SK-N-MC (cell line): ENCODE measurements around the gene FAM89B.
A peak's percentile ranks its signal among the peaks of the same experiment; 100 is the strongest.

ENCODE experiments used
- DNase-seq: peaks from one replicate; pipeline ENCODE4 v3.0.0-alpha.2; 2011; ENCODE audit warnings: low read depth, low spot score
- H3K27ac ChIP-seq: fragments of 200-600 bp; sonication (generic); 2 replicates; pipeline ENCODE4 v1.5.1; 2016; ENCODE audit warnings: mixed run types
- H3K36me3 ChIP-seq: fragments of 200-600 bp; sonication (generic); 2 replicates; pipeline ENCODE4 v1.6.1; 2017; ENCODE audit warnings: antibody characterized with exemption, low read length, mixed read lengths; ENCODE audit not compliant: insufficient read depth
- H3K4me3 ChIP-seq: fragments of 200-600 bp; sonication (generic); 2 replicates; pipeline ENCODE4 v1.5.1; 2016
- H3K9ac ChIP-seq: fragments of 200-600 bp; sonication (generic); 2 replicates; pipeline ENCODE4 v1.8.0; 2017; ENCODE audit warnings: mixed run types, mixed read lengths; ENCODE audit not compliant: insufficient read length
- H3K9me3 ChIP-seq: fragments of 200-600 bp; sonication (generic); 2 replicates; pipeline ENCODE4 v1.6.1; 2017; ENCODE audit warnings: low read depth, mild to moderate bottlenecking, antibody characterized with exemption, low read length, moderate library complexity, mixed read lengths
- EZH2 ChIP-seq: fragments of 200-600 bp; sonication (generic); IDR thresholded peaks from one replicate; pipeline ENCODE4 v1.6.1; 2017; ENCODE audit warnings: antibody characterized with exemption
- FOXP2 ChIP-seq: optimal IDR thresholded peaks from 2 replicates; pipeline ENCODE3; 2011; ENCODE audit warnings: mild to moderate bottlenecking, moderate library complexity; ENCODE audit not compliant: insufficient read depth; ENCODE audit errors: extremely low read length, control extremely low read depth
- POLR2AphosphoS5 ChIP-seq: IDR thresholded peaks from 2 replicates; pipeline ENCODE4 v1.6.1; 2012; ENCODE audit warnings: mild to moderate bottlenecking, low read depth, low read length, borderline replicate concordance

Gene FAM89B

GRCh38 chr11:65573391-65574079, 1.2 kb downstream of the FAM89B start:
- TF ChIP-seq FOXP2 = no peak
- no peak for TF ChIP-seq EZH2
- no peak for TF ChIP-seq POLR2AphosphoS5
- H3K9ac ChIP-seq = peak overlapping the region; percentile 78
- DNase-seq = no peak
- peaks cover 3% of the 10 kb centered on the region; the same call in 1 of the 2 replicates for H3K36me3 ChIP-seq
- peak overlapping the region; percentile 50; the same call in 1 of the 2 replicates for H3K27ac ChIP-seq
- no peaks in the 10 kb centered on the region for H3K9me3 ChIP-seq
- H3K4me3 ChIP-seq = peak overlapping the region; percentile 98

- H3K9ac ChIP-seq = peak overlapping the region; percentile 47
- peak overlapping the region; percentile 98 for H3K4me3 ChIP-seq
- no peak for DNase-seq
- peak overlapping the region; percentile 50; the same call in 1 of the 2 replicates for H3K27ac ChIP-seq
- H3K9me3 ChIP-seq = no peaks in the 10 kb centered on the region
- TF ChIP-seq EZH2 (no peak), FOXP2 (no peak), POLR2AphosphoS5 (peak; percentile 25; the same call in 1 of the 2 replicates)
- H3K36me3 ChIP-seq = no peaks in the 10 kb centered on the region
Measured at GRCh38 chr11:65574109-65574810, 1.9 kb downstream of the FAM89B start.

DNA sequence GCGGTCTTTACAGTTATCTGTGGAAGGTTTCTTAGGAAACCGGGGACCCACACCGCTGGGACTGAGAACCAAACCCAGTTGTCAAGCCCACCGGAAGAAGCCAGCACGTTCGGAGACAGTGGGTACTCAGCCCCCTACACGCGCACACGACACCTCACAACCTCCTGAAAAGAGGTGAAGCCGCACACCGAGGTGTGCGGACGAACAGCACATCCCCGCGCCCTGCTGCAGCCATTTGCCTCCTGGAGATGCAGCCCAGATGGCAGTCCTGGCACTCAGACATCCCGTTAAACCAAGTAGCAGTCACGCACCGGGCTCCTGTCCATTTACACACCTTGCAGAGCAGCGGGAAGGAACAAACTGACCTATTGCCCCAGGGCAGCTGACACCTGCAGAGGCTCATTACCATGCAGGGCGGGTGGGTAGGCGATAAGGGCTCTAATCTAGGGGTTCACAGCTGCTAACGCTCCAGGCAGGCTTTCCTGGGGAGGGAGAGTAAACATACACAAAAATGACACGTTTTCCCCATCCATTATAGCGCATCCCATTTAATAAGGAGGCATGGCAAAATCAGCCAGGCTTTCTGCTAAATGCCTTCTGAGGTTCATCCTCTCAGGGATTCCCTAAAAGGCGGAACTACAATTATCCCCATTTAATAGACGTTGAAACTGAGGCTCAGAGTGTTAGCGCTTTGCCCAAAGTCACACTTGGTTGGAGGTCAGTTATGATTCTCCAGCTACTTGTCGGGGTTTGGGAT, 2.7 kb downstream of the FAM89B start:
- H3K36me3 ChIP-seq = no peaks in the 10 kb centered on the region
- H3K9ac ChIP-seq = no peak overlapping the region
- H3K4me3 ChIP-seq = peak overlapping the region; percentile 98
- no peaks in the 10 kb centered on the region for H3K9me3 ChIP-seq
- TF ChIP-seq EZH2 (no peak), POLR2AphosphoS5 (peak; percentile 15; the same call in 1 of the 2 replicates)
- peak overlapping the region; percentile 50; the same call in 1 of the 2 replicates for H3K27ac ChIP-seq
- DNase-seq = no peak

DNA sequence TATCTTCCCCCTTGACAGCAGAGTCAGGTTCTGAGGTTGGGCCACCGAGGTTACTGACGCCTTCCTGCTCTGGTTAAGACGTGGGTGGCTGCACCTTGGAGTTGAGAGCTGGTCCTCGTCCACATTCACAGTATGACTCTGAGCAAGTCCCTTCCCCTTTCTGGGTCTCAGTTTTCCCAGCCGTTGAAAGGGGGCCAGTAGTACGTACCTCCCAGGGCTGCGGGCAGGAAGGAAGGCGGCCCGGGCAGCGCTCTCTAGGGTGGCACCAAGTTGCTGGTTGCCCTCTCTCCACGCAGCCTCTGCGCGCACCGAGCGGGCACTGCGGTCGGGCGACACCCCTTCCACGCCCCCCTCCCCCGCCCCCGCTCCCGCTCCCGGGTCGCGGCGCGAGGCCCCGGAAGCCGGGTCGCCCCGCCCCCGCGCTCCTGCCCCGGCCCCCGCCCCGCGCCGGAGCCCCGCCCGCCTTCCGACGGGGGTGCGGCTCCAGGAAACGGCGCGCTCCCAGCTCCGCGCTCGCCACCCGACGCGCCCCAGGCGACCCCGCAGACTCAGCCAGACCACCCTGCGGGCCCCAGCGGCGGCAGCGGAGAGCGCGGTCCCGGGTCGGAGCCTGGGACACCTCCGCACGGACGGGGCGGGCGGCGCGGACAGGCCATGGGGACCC, 3.4 kb downstream of the FAM89B start, which contains the start of gene EHBP1L1:
Gene EHBP1L1, plus strand, starts transcription at position 486 of the 664 bp plus-strand sequence. CDS start 250 bp downstream, outside the sequence.
- Histone ChIP-seq H3K9me3 (no peaks in the 10 kb centered on the region), H3K9ac (peak within 1 kb of the TSS; percentile 82), H3K36me3 (no peaks in the 10 kb centered on the region), H3K27ac (peak within 1 kb of the TSS; percentile 50; the same call in 1 of the 2 replicates), H3K4me3 (peak within 1 kb of the TSS; percentile 98)
- no peak for DNase-seq
- TF ChIP-seq FOXP2 (no peak), EZH2 (no peak), POLR2AphosphoS5 (peak; percentile 44; the same call in 1 of the 2 replicates)

- TF ChIP-seq POLR2AphosphoS5 (no peak), FOXP2 (no peak), EZH2 (no peak)
- H3K27ac ChIP-seq = no peak overlapping the region
- no peaks in the 10 kb centered on the region for H3K36me3 ChIP-seq
- DNase-seq = no peak
- H3K9me3 ChIP-seq = no peaks in the 10 kb centered on the region
- H3K9ac ChIP-seq = peak overlapping the region; percentile 82
- H3K4me3 ChIP-seq = peak overlapping the region; percentile 98
Measured at GRCh38 chr11:65576232-65576866, 4.0 kb downstream of the FAM89B start.

- TF ChIP-seq FOXP2 = no peak
- no peak for TF ChIP-seq EZH2
- TF ChIP-seq POLR2AphosphoS5 = no peak
- H3K9me3 ChIP-seq = no peaks in the 10 kb centered on the region
- no peak for DNase-seq
- peak overlapping the region; percentile 82 for H3K9ac ChIP-seq
- H3K4me3 ChIP-seq = peak overlapping the region; percentile 98
- no peak overlapping the region for H3K27ac ChIP-seq
- no peaks in the 10 kb centered on the region for H3K36me3 ChIP-seq
Measured at GRCh38 chr11:65576867-65577755, 4.8 kb downstream of the FAM89B start.

DNA sequence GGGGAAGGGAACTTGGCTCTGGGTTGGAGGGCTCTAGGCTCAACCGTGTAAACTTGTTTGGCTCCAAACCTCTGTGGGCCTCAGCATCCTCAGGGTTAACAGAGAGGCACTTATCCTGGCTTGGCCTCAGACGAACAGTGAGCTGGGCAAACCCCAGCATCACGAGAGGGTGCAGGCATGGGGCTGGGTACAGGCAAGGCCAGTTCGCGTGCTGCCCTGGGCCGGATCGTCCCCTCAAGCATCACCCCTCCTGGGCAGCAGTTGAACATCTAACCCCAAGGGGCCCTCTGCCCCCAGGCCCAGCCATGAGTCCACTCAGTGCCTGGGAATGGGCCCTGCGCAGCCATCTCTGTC, 5.4 kb downstream of the FAM89B start:
- Histone ChIP-seq H3K9ac (no peak overlapping the region), H3K4me3 (no peak overlapping the region), H3K36me3 (no peaks in the 10 kb centered on the region), H3K9me3 (no peaks in the 10 kb centered on the region), H3K27ac (no peak overlapping the region)
- TF ChIP-seq POLR2AphosphoS5 (no peak), FOXP2 (no peak), EZH2 (no peak)
- DNase-seq = no peak
